Upper lobe of left lung (tissue), 6 donors: ENCODE data around the gene METTL26. TPM values are rescaled to one million over a fixed set of nuclear protein-coding genes. Genes with fewer than 3 reads are reported as not detected.
A peak's percentile ranks its signal among the peaks of the same experiment; 100 is the strongest.

ENCODE experiments used
- ATAC-seq, 2 donors: fragments of 200-7000 bp; cut with Tn5 transposase; one replicate each; pipeline ENCODE4 v1.9.1; 2022; ENCODE audit warnings: mild to moderate bottlenecking in 2 of 2, moderate library complexity in 2 of 2; ENCODE audit not compliant: low FRiP score in 2 of 2
- DNase-seq, 2 donors: peaks; one replicate each; pipeline ENCODE4 v3.0.0-alpha.2; 2019 to 2020
- H3K27ac ChIP-seq, 4 donors: fragments of 200-600 bp; sonication (generic); one replicate each; pipeline ENCODE4 v1.5.1; 2016 to 2019
- H3K27me3 ChIP-seq, 4 donors: fragments of 200-600 bp; sonication (generic); one replicate each; pipeline ENCODE4 v1.5.1; 2017 to 2019
- H3K36me3 ChIP-seq, 4 donors: fragments of 200-600 bp; sonication (generic); one replicate each; pipeline ENCODE4 v1.5.1; 2016 to 2019
- H3K4me1 ChIP-seq, 4 donors: fragments of 200-600 bp; sonication (generic); one replicate each; pipeline ENCODE4 v1.5.1; 2018 to 2019
- H3K4me3 ChIP-seq, 4 donors: fragments of 200-600 bp; sonication (generic); one replicate each; pipeline ENCODE4 v1.5.1; 2017 to 2019; ENCODE audit warnings: mild to moderate bottlenecking in 2 of 4, moderate library complexity in 1 of 4
- H3K9me3 ChIP-seq, 4 donors: fragments of 200-600 bp; sonication (generic); one replicate each; pipeline ENCODE4 v1.5.1; 2018 to 2019
- EP300 ChIP-seq, 4 donors: sonication (generic); formaldehyde crosslinking; IDR thresholded peaks; one replicate each; pipeline ENCODE4 v1.5.1; 2017; ENCODE audit warnings: antibody characterized with exemption in 4 of 4, control low read depth in 2 of 4
- POLR2A ChIP-seq, 4 donors: fragments of 450-650 bp; IDR thresholded peaks; one replicate each; pipeline ENCODE4 v1.5.1; 2016 to 2017; ENCODE audit warnings: antibody characterized with exemption in 4 of 4, mild to moderate bottlenecking in 2 of 4
- POLR2AphosphoS5 ChIP-seq, 2 donors: sonication (generic); formaldehyde crosslinking; IDR thresholded peaks; one replicate each; pipeline ENCODE4 v1.5.1; 2017; ENCODE audit warnings: antibody characterized with exemption in 2 of 2
- WGBS, 2 donors: methylation state at CpG; one replicate each; pipeline ENCODE4 v1.1.5; 2017 to 2018; 5-methylcytosine and 5-hydroxymethylcytosine counted together
- total RNA-seq, 6 donors: library from RNA; depleted of rRNA in 4 of 6; stranded (reverse); fragments of >200 nt in 4 of 6; gene quantifications; one replicate each; pipeline versions ENCODE4 v1.1.0 to v1.2.1, GENCODE V29; 2016 to 2021
- TF ChIP-seq, protein P1 (sequence below), 6 experiments: fragments of 450-650 bp in 4 of 6; fragments of 200-600 bp in 2 of 6; sonication (generic) in 2 of 6; IDR thresholded peaks; one replicate each; pipeline ENCODE4 v1.5.1; 2016 to 2019; ENCODE audit warnings: antibody characterized with exemption in 6 of 6
- donor health status: DM: no; HTN: no; CAD: no; lungs with moderate emphysema.
- donor health status: DM: no; HTN: yes; CAD: no; lungs with severe emphysema.

METTL26 gene
- total RNA-seq, 6 donors from 2014 or later: 69.5 to 210 (median 111) TPM

DNA sequence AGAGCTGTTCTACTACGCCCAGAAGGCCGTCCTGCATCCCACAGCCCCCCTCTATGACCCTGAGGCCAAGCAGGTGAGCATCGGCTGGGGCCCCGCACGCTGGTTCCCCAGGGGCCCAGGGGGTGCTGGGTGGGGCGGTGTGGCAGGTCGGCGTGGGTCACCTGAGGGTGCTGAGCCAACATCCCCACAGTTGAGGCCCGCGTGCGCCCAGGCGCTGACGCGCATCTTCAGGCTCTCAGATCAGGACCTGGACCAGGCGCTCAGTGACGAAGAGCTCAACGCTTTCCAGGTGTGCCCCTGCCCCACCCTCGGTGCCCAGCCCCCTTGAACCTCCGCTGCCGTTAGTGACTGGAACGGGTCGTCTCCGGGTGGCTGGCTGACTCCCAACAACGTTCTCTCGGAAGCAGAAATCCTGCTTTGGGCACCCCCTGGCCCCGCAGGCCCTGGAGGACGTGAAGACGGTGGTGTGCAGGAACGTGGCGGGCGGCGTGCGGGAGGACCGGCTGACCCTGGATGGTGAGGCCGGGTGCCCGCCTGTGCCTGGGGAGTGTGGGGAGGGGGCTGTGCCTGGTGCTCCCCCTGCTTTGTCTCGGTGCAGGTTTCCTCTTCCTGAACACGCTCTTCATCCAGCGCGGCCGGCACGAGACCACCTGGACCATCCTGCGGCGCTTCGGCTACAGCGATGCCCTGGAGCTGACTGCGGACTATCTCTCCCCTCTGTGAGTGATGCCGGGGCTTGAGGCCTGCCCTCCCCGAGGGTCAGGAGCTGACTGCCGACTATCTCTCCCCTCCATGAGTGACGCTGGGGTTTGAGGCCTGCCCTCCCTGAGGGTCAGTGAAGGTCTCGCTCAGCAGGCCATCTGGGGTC is 34.6 kb upstream of the METTL26 start:
- no peaks in the 10 kb centered on the region for H3K27me3 ChIP-seq
- H3K27ac ChIP-seq: no peak overlapping the region
- 94 to 95% methylated on average over 27 to 49 of the region's 52 CpGs for WGBS, 2 donors
- TF ChIP-seq EP300 (IDR thresholded peaks at IDR 0.05) (no peak), POLR2A (IDR thresholded peaks at IDR 0.05) (no peak), POLR2AphosphoS5 (IDR thresholded peaks at IDR 0.05) (no peak)
- TF ChIP-seq, protein P1, sequence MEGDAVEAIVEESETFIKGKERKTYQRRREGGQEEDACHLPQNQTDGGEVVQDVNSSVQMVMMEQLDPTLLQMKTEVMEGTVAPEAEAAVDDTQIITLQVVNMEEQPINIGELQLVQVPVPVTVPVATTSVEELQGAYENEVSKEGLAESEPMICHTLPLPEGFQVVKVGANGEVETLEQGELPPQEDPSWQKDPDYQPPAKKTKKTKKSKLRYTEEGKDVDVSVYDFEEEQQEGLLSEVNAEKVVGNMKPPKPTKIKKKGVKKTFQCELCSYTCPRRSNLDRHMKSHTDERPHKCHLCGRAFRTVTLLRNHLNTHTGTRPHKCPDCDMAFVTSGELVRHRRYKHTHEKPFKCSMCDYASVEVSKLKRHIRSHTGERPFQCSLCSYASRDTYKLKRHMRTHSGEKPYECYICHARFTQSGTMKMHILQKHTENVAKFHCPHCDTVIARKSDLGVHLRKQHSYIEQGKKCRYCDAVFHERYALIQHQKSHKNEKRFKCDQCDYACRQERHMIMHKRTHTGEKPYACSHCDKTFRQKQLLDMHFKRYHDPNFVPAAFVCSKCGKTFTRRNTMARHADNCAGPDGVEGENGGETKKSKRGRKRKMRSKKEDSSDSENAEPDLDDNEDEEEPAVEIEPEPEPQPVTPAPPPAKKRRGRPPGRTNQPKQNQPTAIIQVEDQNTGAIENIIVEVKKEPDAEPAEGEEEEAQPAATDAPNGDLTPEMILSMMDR (IDR thresholded peaks at IDR 0.05): no peak
- no peaks in the 10 kb centered on the region for H3K9me3 ChIP-seq
- no peak overlapping the region for H3K4me3 ChIP-seq
- H3K36me3 ChIP-seq: peaks cover 24 to 52% (median 46%) of the 10 kb centered on the region in 4 donors
- peaks cover 25 to 39% (median 26%) of the 10 kb centered on the region in 4 donors for H3K4me1 ChIP-seq
- ATAC-seq: no peak
- DNase-seq: peak in 1 of 2 donors; percentile 83

DNA sequence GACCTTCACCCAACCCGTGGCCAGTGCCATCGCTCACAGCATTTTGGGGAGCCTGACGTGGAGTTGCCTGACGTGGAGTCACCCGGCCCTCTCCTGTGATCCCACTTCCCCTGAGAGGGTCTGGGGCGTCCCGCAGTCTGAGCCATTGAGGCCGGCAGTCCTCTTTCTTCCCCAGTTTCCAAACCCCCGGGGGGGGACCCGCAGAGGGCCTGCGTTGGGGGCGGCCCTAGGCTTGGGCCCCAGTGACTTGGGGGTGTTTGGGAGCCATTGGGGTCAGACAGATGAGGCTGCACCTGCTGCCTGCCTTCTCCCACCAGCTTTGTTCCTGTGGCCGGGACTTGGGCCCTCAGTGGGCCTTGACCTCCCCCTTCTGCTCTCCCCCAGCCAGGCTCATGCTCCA is 33.6 kb upstream of the METTL26 start:
- ATAC-seq (no peak), DNase-seq (peak in 1 of 2 donors; percentile 67)
- peaks cover 15 to 28% (median 18%) of the 10 kb centered on the region in 4 donors for H3K4me1 ChIP-seq
- TF ChIP-seq EP300 (IDR thresholded peaks at IDR 0.05) (no peak), POLR2AphosphoS5 (IDR thresholded peaks at IDR 0.05) (no peak), POLR2A (IDR thresholded peaks at IDR 0.05) (no peak)
- TF ChIP-seq, protein P1 (IDR thresholded peaks at IDR 0.05): no peak
- peaks cover 24 to 52% (median 46%) of the 10 kb centered on the region in 4 donors for H3K36me3 ChIP-seq
- H3K27me3 ChIP-seq: no peaks in the 10 kb centered on the region
- H3K9me3 ChIP-seq: no peaks in the 10 kb centered on the region
- no peak overlapping the region for H3K27ac ChIP-seq
- no peak overlapping the region for H3K4me3 ChIP-seq
- WGBS, 2 donors: 88 to 99% methylated on average over 9 to 13 of the region's 13 CpGs

DNA sequence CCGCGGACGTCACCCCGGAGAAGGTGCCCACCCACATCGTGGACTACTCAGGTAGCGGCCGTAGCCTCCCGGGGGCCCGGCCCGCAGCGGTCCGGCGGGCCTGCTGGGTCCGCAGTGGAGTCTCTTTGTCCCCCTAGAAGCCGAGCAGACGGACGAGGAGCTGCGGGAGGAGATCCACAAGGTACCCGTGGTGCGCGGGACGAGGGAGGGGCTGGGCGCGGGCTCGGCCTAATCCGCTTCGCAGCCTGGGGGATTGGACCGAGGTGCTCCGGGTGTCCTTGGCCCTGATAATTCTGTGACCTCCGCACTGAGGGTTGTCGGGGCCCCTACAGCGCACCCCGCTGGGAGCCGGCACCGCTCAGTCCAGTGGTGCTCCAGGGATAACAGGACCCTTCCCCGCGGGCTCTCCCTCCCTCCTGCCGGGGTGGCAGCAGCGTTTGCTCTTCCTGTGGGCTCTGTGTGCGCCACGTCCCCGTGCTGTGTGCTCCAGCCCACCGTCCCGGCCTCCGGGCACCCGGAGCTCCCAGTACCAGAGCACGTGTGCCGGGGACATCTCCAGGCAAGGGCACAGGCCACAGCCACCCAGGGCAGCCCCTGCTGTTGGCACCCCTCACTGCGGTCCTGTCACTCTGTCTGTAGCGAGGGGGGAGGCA is 32.5 kb upstream of the METTL26 start:
- DNase-seq (peak in 1 of 2 donors; percentile 82), ATAC-seq (peak in 1 of 2 donors; percentile 1)

DNA sequence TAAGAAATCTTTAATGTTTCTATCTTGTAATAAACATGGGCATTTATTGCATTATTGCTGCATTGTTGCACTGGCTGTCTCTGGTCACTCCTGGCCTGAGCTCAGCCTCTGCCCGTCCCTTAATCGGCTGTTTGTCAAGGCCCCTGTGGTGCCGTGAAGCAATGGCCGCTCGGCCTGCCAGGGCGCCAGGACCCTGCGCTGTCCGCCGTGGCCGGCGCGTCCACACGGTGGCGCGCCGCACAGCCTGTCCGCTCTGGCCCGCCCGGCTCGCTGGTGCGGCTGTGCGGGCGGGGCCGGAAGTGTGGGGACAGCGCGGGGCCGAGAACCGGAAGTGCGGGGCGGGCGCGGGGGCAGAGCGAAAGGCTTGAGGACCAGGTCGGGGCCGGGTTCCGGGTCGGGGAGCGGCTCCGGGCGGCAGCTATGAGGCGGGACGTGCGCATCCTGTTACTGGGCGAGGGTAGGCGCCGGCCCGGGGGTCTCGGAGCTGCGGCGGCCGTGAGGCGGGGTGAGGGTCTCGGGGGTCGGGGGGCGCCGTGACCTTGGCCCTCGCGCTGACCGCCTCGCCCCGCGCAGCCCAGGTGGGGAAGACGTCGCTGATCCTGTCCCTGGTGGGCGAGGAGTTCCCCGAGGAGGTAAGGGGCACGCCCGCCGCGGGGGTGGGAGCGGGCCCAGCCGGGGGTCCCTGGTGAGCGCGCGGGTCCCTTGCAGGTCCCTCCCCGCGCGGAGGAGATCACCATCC is 31.8 kb upstream of the METTL26 start, which contains the start of gene RHOT2:
Gene RHOT2 (plus strand): TSS at position 353 of the 739 bp plus-strand sequence. CDS start 68 bp downstream, at position 421.
- WGBS, 2 donors: 0 to 1% methylated on average over 5 to 54 of the region's 78 CpGs
- ATAC-seq (peak; percentile 95 to 97), DNase-seq (peak; percentile 95 to 99)
- Histone ChIP-seq H3K36me3 (peaks cover 19 to 40% (median 38%) of the 10 kb centered on the region in 4 donors), H3K27me3 (no peaks in the 10 kb centered on the region), H3K4me3 (peak within 1 kb of the TSS; percentile 87 to 100 (median 100)), H3K4me1 (peaks cover 15 to 21% (median 16%) of the 10 kb centered on the region in 4 donors), H3K27ac (peak within 1 kb of the TSS; percentile 69 to 89 (median 87)), H3K9me3 (no peaks in the 10 kb centered on the region)
- TF ChIP-seq EP300 (IDR thresholded peaks at IDR 0.05): peak in 1 of 4 donors; percentile 46
- TF ChIP-seq, protein P1 (IDR thresholded peaks at IDR 0.05): peak; percentile 86 to 98 (median 97)
- TF ChIP-seq POLR2A (IDR thresholded peaks at IDR 0.05): peak in 1 of 4 donors; percentile 85
- TF ChIP-seq POLR2AphosphoS5 (IDR thresholded peaks at IDR 0.05): peak; percentile 79 to 87

More for the DNA sequence above, 32.5 kb upstream of the METTL26 start:
- Histone ChIP-seq H3K9me3 (no peaks in the 10 kb centered on the region), H3K36me3 (peaks cover 24 to 47% (median 45%) of the 10 kb centered on the region in 4 donors), H3K4me1 (peaks cover 15 to 21% (median 16%) of the 10 kb centered on the region in 4 donors), H3K27ac (peak overlapping the region; percentile 69 to 89 (median 87)), H3K4me3 (peak overlapping the region; percentile 87 to 100 (median 100)), H3K27me3 (no peaks in the 10 kb centered on the region)
- TF ChIP-seq POLR2AphosphoS5 (IDR thresholded peaks at IDR 0.05) (no peak), POLR2A (IDR thresholded peaks at IDR 0.05) (no peak), EP300 (IDR thresholded peaks at IDR 0.05) (no peak)
- TF ChIP-seq, protein P1 (IDR thresholded peaks at IDR 0.05): no peak
- 0 to 7% methylated on average over 2 to 23 of the region's 50 CpGs for WGBS, 2 donors
